Panc1 (cell line): Measurements from ENCODE around the gene HEG1.

Experiments
- POLR2AphosphoS5 ChIP-seq: IDR thresholded peaks from 2 replicates; pipeline ENCODE4 v1.6.1; 2012; ENCODE audit warnings: mild to moderate bottlenecking, low read depth, low read length, moderate library complexity
- SIN3A ChIP-seq: IDR thresholded peaks from 2 replicates; pipeline ENCODE4 v1.6.1; 2012; ENCODE audit warnings: low read depth, mild to moderate bottlenecking, low read length, moderate library complexity, borderline replicate concordance; ENCODE audit not compliant: insufficient read depth
- TCF7L2 ChIP-seq: IDR thresholded peaks from 2 replicates; pipeline ENCODE4 v1.6.1; 2011; ENCODE audit warnings: mild to moderate bottlenecking, low read depth, low read length, inconsistent platforms
- TF ChIP-seq, protein P1 (sequence below): fragments of 450-650 bp; IDR thresholded peaks from 2 replicates; pipeline ENCODE4 v1.5.1; 2017; ENCODE audit warnings: mild to moderate bottlenecking
- TF ChIP-seq, protein P2 (sequence below), 2 experiments: IDR thresholded peaks; 2 replicates each; pipeline ENCODE4 v1.6.1; 2011 to 2012; ENCODE audit warnings: low read depth in 2 of 2, control low read depth in 1 of 2, low read length in 1 of 2, mild to moderate bottlenecking in 1 of 2, moderate library complexity in 1 of 2; ENCODE audit not compliant: insufficient read depth in 1 of 2

DNA sequence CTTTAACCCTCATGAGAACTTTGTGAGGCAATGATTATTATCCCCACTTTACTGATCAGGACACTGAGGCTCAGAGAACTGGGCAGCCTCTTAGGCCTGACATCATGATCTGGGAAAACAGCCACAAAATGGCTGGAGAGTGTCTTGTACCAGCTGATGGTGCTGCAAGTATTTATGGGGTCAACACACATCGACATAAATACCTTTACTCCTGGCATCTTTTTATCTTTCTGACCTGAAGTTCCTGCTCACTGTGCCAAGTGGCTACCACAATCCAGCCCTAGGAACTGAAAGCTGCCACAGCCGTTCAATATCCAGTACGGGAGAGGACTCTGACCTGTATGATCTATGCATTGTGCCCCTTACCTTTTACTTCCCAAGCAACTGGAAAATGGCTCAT lies 92.0 kb downstream of the HEG1 start:
- TF ChIP-seq, protein P1, sequence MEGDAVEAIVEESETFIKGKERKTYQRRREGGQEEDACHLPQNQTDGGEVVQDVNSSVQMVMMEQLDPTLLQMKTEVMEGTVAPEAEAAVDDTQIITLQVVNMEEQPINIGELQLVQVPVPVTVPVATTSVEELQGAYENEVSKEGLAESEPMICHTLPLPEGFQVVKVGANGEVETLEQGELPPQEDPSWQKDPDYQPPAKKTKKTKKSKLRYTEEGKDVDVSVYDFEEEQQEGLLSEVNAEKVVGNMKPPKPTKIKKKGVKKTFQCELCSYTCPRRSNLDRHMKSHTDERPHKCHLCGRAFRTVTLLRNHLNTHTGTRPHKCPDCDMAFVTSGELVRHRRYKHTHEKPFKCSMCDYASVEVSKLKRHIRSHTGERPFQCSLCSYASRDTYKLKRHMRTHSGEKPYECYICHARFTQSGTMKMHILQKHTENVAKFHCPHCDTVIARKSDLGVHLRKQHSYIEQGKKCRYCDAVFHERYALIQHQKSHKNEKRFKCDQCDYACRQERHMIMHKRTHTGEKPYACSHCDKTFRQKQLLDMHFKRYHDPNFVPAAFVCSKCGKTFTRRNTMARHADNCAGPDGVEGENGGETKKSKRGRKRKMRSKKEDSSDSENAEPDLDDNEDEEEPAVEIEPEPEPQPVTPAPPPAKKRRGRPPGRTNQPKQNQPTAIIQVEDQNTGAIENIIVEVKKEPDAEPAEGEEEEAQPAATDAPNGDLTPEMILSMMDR: no peak
- TF ChIP-seq POLR2AphosphoS5: no peak
- TF ChIP-seq TCF7L2: no peak
- TF ChIP-seq, protein P2, sequence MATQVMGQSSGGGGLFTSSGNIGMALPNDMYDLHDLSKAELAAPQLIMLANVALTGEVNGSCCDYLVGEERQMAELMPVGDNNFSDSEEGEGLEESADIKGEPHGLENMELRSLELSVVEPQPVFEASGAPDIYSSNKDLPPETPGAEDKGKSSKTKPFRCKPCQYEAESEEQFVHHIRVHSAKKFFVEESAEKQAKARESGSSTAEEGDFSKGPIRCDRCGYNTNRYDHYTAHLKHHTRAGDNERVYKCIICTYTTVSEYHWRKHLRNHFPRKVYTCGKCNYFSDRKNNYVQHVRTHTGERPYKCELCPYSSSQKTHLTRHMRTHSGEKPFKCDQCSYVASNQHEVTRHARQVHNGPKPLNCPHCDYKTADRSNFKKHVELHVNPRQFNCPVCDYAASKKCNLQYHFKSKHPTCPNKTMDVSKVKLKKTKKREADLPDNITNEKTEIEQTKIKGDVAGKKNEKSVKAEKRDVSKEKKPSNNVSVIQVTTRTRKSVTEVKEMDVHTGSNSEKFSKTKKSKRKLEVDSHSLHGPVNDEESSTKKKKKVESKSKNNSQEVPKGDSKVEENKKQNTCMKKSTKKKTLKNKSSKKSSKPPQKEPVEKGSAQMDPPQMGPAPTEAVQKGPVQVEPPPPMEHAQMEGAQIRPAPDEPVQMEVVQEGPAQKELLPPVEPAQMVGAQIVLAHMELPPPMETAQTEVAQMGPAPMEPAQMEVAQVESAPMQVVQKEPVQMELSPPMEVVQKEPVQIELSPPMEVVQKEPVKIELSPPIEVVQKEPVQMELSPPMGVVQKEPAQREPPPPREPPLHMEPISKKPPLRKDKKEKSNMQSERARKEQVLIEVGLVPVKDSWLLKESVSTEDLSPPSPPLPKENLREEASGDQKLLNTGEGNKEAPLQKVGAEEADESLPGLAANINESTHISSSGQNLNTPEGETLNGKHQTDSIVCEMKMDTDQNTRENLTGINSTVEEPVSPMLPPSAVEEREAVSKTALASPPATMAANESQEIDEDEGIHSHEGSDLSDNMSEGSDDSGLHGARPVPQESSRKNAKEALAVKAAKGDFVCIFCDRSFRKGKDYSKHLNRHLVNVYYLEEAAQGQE (IDR thresholded peaks at IDR 0.05; ENCODE audit: insufficient read depth in 1 of 2, low read depth in 2 of 2, low read length in 1 of 2): no peak
- no peak for TF ChIP-seq SIN3A
